GM12878 (cell line): ENCODE measurements around the gene ACTG1. TPM values are rescaled to one million over a fixed set of nuclear protein-coding genes. Genes with fewer than 3 reads are reported as not detected.

Experiments
- ATAC-seq: fragments of 200-7000 bp; cut with Tn5 transposase; 3 replicates; pipeline ENCODE4 v1.9.1; 2020; ENCODE audit warnings: mild to moderate bottlenecking, moderate library complexity
- BruUV-seq: library from RNA; stranded (reverse); fragments of 400-500 nt; replicated peaks from 2 replicates; lab custom pipeline; 2021; lab: Mats Ljungman, UMichigan
- CTCF ChIA-PET: fragments of 300-600 bp; sonication (Branson Sonifier 250); formaldehyde crosslinking; extraction: SDS; loops from one replicate; lab custom pipeline; 2021; ENCODE audit warnings: inconsistent platforms; lab: Yijun Ruan, JAX
- POLR2A ChIA-PET: fragments of 350-600 bp; formaldehyde crosslinking; extraction: SDS; loops from one replicate; lab custom pipeline; 2021; ENCODE audit warnings: inconsistent platforms; lab: Charles Lee
- RAD21 ChIA-PET: fragments of 300-600 bp; sonication (Branson Sonifier 250); formaldehyde crosslinking; loops from one replicate; lab custom pipeline; 2023; ENCODE audit warnings: antibody characterized with exemption; ENCODE audit not compliant: unreplicated experiment; lab: Charles Lee
- SMC1A ChIA-PET: fragments of 300-600 bp; sonication (Branson Sonifier 250); formaldehyde crosslinking; loops from one replicate; lab custom pipeline; 2023; ENCODE audit not compliant: unreplicated experiment, uncharacterized antibody; lab: Charles Lee
- DNase-seq: peaks from one replicate; pipeline ENCODE4 v3.0.0-alpha.2; 2011; ENCODE audit warnings: low read depth, low spot score
- FAIRE-seq: peaks from 3 replicates; lab custom pipeline; 2011; peaks lifted over from hg19 to GRCh38; lab: Jason Lieb, UNC
- H2AFZ ChIP-seq: 2 replicates; pipeline ENCODE4 v1.6.0; 2011; ENCODE audit warnings: low read depth, low read length, control low read depth; ENCODE audit not compliant: control insufficient read depth
- H3K27ac ChIP-seq: 2 replicates; pipeline ENCODE4 v1.5.1; 2011; ENCODE audit warnings: control low read depth; ENCODE audit not compliant: control insufficient read depth, insufficient read depth
- H3K27me3 ChIP-seq, 2 experiments: replicated peaks in 1 of 2; 2 replicates each; pipeline versions ENCODE4 v1.6.0 to v1.6.1; 2011; ENCODE audit warnings: low read length in 1 of 2; ENCODE audit not compliant: control insufficient read depth in 2 of 2, insufficient read depth in 2 of 2
- H3K36me3 ChIP-seq, 2 experiments: 2 replicates each; pipeline ENCODE4 v1.5.1; 2011; ENCODE audit warnings: low read length in 1 of 2; ENCODE audit not compliant: control insufficient read depth in 2 of 2, insufficient read depth in 2 of 2
- H3K4me1 ChIP-seq: 2 replicates; pipeline ENCODE4 v1.6.1; 2011; ENCODE audit warnings: mild to moderate bottlenecking, low read length, moderate library complexity, mixed read lengths; ENCODE audit not compliant: control insufficient read depth, insufficient read depth
- H3K4me2 ChIP-seq: 2 replicates; pipeline ENCODE4 v1.6.0; 2011; ENCODE audit warnings: control low read depth; ENCODE audit not compliant: control insufficient read depth, insufficient read depth
- H3K4me3 ChIP-seq: fragments of 200-600 bp; sonication (generic); 2 replicates; pipeline ENCODE4 v1.5.1; 2016
- H3K79me2 ChIP-seq: 2 replicates; pipeline ENCODE4 v1.6.0; 2011; ENCODE audit warnings: low read length; ENCODE audit not compliant: control insufficient read depth, insufficient read depth
- H3K9ac ChIP-seq: 2 replicates; pipeline ENCODE4 v1.8.0; 2011; ENCODE audit warnings: low read length, control low read depth, mixed read lengths; ENCODE audit not compliant: control insufficient read depth, insufficient read depth
- H3K9me3 ChIP-seq: replicated peaks from 3 replicates; pipeline ENCODE4 v1.5.1; 2011; ENCODE audit warnings: mild to moderate bottlenecking, low read length; ENCODE audit not compliant: control insufficient read depth, insufficient read depth
- H4K20me1 ChIP-seq: 2 replicates; pipeline ENCODE4 v1.6.0; 2011; ENCODE audit not compliant: control insufficient read depth, insufficient read depth
- BMI1 ChIP-seq: fragments of 450-650 bp; IDR thresholded peaks from 2 replicates; pipeline ENCODE4 v1.6.1; 2016; ENCODE audit warnings: mild to moderate bottlenecking, moderate library complexity, borderline replicate concordance
- CREM ChIP-seq: IDR thresholded peaks from 2 replicates; pipeline ENCODE4 v1.6.1; 2014; ENCODE audit warnings: antibody characterized with exemption, low read depth
- EED ChIP-seq: sonication (generic); IDR thresholded peaks from 2 replicates; pipeline ENCODE4 v1.6.1; 2016; ENCODE audit warnings: antibody characterized with exemption, low read depth
- EP300 ChIP-seq, 2 experiments: fragments of 150-350 bp in 1 of 2; IDR thresholded peaks; 2 replicates each; pipeline ENCODE4 v1.6.1; 2011 to 2012; ENCODE audit warnings: low read depth in 2 of 2, low read length in 2 of 2, borderline replicate concordance in 1 of 2, improper control_type of control experiment in 1 of 2, inconsistent platforms in 1 of 2; ENCODE audit not compliant: control insufficient read depth in 1 of 2
- IKZF2 ChIP-seq, 2 experiments: fragments of 450-650 bp; IDR thresholded peaks; 2 replicates each; pipeline ENCODE4 v1.6.1; 2017; ENCODE audit warnings: mild to moderate bottlenecking in 2 of 2, moderate library complexity in 2 of 2
- LARP7 ChIP-seq: fragments of 450-650 bp; IDR thresholded peaks from 2 replicates; pipeline ENCODE4 v1.6.1; 2017; ENCODE audit warnings: mild to moderate bottlenecking
- SIN3A ChIP-seq: IDR thresholded peaks from 2 replicates; pipeline ENCODE4 v1.6.1; 2012; ENCODE audit warnings: low read depth, low read length, improper control_type of control experiment
- SREBF2 ChIP-seq: IDR thresholded peaks from 2 replicates; pipeline ENCODE4 v1.6.1; 2012; ENCODE audit warnings: mild to moderate bottlenecking, low read length
- ZNF274 ChIP-seq: IDR thresholded peaks from one replicate; pipeline ENCODE4 v1.8.0; 2011; ENCODE audit not compliant: insufficient read length, insufficient read depth
- WGBS: methylation state at CpG from one replicate; pipeline ENCODE4 v1.1.6; 2016; ENCODE audit warnings: low lambda C conversion rate; ENCODE audit not compliant: insufficient replicate concordance, insufficient coverage; ENCODE audit errors: missing lambda C conversion rate; 5-methylcytosine and 5-hydroxymethylcytosine counted together
- in situ Hi-C: fragments of 300-500 bp; cut with MboI; formaldehyde crosslinking; loops from 9 replicates; pipeline ENCODE4 v1.14.3; 2018; ENCODE audit warnings: mixed read lengths
- intact Hi-C: fragments of 100-400 bp; cut with micrococcal nuclease; formaldehyde crosslinking; loops from one replicate; pipeline ENCODE4 v1.14.2; 2022; ENCODE audit not compliant: unreplicated experiment
- polyA plus RNA-seq, 11 experiments: library from polyadenylated mRNA; depleted of rRNA in 4 of 11; unstranded in 6 of 11; stranded (reverse) in 5 of 11; fragments of >200 nt; fragmentation: Nextera tagmentation in 4 of 11; fragmentation: Illumina TruSeq in 1 of 11; extraction: Ambion mirVana in 4 of 11; extraction: Trizol in 1 of 11; gene quantifications; 1 replicate in 1 of 11; 2 replicates in 10 of 11; pipeline versions ENCODE4 v1.2.1 to v1.2.3, GENCODE V29; 2011 to 2016; ENCODE audit warnings: inconsistent platforms in 2 of 11, missing spikeins in 2 of 11, low read depth in 1 of 11
- total RNA-seq, 4 experiments: library from RNA; depleted of rRNA in 3 of 4; stranded (reverse); fragments of >200 nt in 3 of 4; fragmentation: Illumina TruSeq in 1 of 4; extraction: Trizol in 1 of 4; gene quantifications; 2 replicates each; pipeline versions ENCODE4 v1.2.1 to v1.2.3, GENCODE V29; 2013 to 2021
- TF ChIP-seq, protein P1 (sequence below): fragments of 450-650 bp; IDR thresholded peaks from 2 replicates; pipeline ENCODE4 v1.6.1; 2018; ENCODE audit warnings: borderline replicate concordance, mild to moderate bottlenecking; ENCODE audit not compliant: partially characterized antibody
- TF ChIP-seq, protein P2 (sequence below): IDR thresholded peaks from 2 replicates; pipeline ENCODE4 v1.6.1; 2011; ENCODE audit warnings: borderline replicate concordance, low read depth, mild to moderate bottlenecking, moderate library complexity, mixed read lengths, low read length; ENCODE audit not compliant: insufficient read depth; ENCODE audit errors: extremely low read length
- TF ChIP-seq, protein P3 (sequence below): fragments of 450-650 bp; IDR thresholded peaks from 2 replicates; pipeline ENCODE4 v1.6.1; 2018; ENCODE audit warnings: mild to moderate bottlenecking, low read depth, moderate library complexity; ENCODE audit not compliant: partially characterized antibody
- TF ChIP-seq, protein P4 (sequence below): fragments of 150-350 bp; IDR thresholded peaks from 2 replicates; pipeline ENCODE4 v1.6.1; 2014; ENCODE audit warnings: mild to moderate bottlenecking, low read depth, low read length

ACTG1 gene
- total and polyA plus RNA-seq, 10 of the 15 experiments (the other 5 are each of a cell fraction or from before 2014, with no cell fraction given) = 810 to 6,105 (median 3,650) TPM

DNA sequence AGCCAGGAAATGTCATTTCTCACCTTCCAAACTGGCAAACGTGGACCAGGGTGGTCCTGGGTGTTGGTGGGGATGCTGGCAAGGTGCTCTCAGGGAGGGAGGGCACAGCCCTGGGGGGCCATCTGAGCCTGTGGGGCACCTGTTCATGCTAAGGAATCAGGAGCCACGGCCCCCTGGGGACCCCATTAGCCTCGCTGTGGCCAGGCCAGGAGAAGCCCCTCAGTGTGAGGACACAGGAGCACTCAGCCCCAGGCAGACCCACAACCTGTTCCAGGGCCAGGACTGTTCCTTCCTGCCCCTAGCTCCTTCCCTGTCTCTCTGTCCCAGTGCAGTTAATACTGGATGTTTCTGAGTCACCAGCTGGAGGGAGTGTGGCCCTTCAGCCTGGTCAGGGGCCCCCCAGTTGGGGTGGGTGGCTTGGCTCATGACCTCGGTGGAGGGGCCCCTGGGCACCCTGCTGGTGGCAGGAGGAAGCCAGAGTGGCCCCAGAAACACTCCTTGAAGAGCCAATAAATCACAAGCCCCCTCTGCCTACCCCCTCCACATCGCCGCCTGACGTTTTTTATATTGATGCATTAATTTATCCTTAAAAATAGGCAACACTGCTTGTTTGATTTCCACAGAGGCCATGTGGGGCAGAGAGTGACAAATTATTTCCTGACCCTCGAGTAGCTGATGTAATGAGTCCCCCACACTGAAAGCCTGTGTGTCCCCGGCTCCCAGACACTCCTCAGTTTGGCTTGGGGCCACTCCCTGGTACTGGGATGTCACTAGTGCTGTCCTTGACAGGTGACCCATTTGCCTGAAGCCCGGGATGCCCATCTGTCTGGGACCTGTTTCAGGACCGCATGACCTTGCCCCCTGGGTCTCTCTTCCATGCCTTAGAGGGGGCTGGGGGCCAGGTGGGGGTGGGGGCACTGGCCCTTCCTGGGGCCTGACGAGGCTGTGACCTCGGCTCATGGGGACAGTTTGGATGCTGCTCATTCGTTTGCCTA is 22.3 kb downstream of the ACTG1 start:
- in situ Hi-C loops (loop anchor here (25.0 kb wide), 1 partner anchor 353 kb away; no protein-coding TSS in a partner anchor), intact Hi-C loops (no loop called here)
- DNase-seq (no peak), FAIRE-seq (no peak), ATAC-seq (no peak)
- peaks cover 5 to 7% of the 10 kb centered on the region in 2 experiments for H3K27me3 ChIP-seq
- ChIA-PET POLR2A (no interaction called here), RAD21 (no interaction called here), SMC1A (no interaction called here), CTCF (interaction anchor here (1.1 kb wide), 1 partner anchor 198 kb away, joined by 3 read pairs; no protein-coding TSS in a partner anchor)
- BruUV-seq = no TSS peak
- 6% methylated on average over 14 of the region's 14 CpGs for WGBS
- no peaks in the 10 kb centered on the region; the same call in 2 of the 3 replicates for H3K9me3 ChIP-seq
- H3K27ac ChIP-seq = no peak overlapping the region
- no peaks in the 10 kb centered on the region for H3K36me3 ChIP-seq
- no peaks in the 10 kb centered on the region for H3K79me2 ChIP-seq
- H2AFZ ChIP-seq = no peak overlapping the region
- no peak overlapping the region for H3K9ac ChIP-seq
- no peaks in the 10 kb centered on the region for H4K20me1 ChIP-seq
- H3K4me3 ChIP-seq = no peak overlapping the region
- H3K4me1 ChIP-seq = no peaks in the 10 kb centered on the region
- no peak overlapping the region for H3K4me2 ChIP-seq
- TF ChIP-seq ZNF274 = no peak
- TF ChIP-seq, protein P1, sequence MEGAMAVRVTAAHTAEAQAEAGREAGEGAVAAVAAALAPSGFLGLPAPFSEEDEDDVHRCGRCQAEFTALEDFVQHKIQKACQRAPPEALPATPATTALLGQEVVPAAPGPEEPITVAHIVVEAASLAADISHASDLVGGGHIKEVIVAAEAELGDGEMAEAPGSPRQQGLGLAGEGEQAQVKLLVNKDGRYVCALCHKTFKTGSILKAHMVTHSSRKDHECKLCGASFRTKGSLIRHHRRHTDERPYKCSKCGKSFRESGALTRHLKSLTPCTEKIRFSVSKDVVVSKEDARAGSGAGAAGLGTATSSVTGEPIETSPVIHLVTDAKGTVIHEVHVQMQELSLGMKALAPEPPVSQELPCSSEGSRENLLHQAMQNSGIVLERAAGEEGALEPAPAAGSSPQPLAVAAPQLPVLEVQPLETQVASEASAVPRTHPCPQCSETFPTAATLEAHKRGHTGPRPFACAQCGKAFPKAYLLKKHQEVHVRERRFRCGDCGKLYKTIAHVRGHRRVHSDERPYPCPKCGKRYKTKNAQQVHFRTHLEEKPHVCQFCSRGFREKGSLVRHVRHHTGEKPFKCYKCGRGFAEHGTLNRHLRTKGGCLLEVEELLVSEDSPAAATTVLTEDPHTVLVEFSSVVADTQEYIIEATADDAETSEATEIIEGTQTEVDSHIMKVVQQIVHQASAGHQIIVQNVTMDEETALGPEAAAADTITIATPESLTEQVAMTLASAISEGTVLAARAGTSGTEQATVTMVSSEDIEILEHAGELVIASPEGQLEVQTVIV = no peak
- no peak for TF ChIP-seq EP300 (IDR thresholded peaks at IDR 0.05; ENCODE audit: borderline replicate concordance in 1 of 2, control insufficient read depth in 1 of 2, low read depth in 2 of 2, low read length in 2 of 2)
- TF ChIP-seq, protein P2, sequence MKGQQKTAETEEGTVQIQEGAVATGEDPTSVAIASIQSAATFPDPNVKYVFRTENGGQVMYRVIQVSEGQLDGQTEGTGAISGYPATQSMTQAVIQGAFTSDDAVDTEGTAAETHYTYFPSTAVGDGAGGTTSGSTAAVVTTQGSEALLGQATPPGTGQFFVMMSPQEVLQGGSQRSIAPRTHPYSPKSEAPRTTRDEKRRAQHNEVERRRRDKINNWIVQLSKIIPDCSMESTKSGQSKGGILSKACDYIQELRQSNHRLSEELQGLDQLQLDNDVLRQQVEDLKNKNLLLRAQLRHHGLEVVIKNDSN = no peak
- TF ChIP-seq BMI1 = no peak
- TF ChIP-seq EED = no peak
- TF ChIP-seq, protein P3, sequence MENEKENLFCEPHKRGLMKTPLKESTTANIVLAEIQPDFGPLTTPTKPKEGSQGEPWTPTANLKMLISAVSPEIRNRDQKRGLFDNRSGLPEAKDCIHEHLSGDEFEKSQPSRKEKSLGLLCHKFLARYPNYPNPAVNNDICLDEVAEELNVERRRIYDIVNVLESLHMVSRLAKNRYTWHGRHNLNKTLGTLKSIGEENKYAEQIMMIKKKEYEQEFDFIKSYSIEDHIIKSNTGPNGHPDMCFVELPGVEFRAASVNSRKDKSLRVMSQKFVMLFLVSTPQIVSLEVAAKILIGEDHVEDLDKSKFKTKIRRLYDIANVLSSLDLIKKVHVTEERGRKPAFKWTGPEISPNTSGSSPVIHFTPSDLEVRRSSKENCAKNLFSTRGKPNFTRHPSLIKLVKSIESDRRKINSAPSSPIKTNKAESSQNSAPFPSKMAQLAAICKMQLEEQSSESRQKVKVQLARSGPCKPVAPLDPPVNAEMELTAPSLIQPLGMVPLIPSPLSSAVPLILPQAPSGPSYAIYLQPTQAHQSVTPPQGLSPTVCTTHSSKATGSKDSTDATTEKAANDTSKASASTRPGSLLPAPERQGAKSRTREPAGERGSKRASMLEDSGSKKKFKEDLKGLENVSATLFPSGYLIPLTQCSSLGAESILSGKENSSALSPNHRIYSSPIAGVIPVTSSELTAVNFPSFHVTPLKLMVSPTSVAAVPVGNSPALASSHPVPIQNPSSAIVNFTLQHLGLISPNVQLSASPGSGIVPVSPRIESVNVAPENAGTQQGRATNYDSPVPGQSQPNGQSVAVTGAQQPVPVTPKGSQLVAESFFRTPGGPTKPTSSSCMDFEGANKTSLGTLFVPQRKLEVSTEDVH = no peak
- no peak for TF ChIP-seq SREBF2
- TF ChIP-seq LARP7 = no peak
- TF ChIP-seq SIN3A = no peak
- TF ChIP-seq, protein P4, sequence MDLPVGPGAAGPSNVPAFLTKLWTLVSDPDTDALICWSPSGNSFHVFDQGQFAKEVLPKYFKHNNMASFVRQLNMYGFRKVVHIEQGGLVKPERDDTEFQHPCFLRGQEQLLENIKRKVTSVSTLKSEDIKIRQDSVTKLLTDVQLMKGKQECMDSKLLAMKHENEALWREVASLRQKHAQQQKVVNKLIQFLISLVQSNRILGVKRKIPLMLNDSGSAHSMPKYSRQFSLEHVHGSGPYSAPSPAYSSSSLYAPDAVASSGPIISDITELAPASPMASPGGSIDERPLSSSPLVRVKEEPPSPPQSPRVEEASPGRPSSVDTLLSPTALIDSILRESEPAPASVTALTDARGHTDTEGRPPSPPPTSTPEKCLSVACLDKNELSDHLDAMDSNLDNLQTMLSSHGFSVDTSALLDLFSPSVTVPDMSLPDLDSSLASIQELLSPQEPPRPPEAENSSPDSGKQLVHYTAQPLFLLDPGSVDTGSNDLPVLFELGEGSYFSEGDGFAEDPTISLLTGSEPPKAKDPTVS = no peak
- no peak for TF ChIP-seq CREM
- no peak for TF ChIP-seq IKZF2 (IDR thresholded peaks at IDR 0.05)
